ENCODE results near the gene SLC16A2. TPM values are rescaled to one million over a fixed set of nuclear protein-coding genes. Genes with fewer than 3 reads are reported as not detected.

The SLC16A2 gene
- total and polyA plus RNA-seq, 9 donors, result 8.1 to 41.4 (median 24.1) TPM

DNA sequence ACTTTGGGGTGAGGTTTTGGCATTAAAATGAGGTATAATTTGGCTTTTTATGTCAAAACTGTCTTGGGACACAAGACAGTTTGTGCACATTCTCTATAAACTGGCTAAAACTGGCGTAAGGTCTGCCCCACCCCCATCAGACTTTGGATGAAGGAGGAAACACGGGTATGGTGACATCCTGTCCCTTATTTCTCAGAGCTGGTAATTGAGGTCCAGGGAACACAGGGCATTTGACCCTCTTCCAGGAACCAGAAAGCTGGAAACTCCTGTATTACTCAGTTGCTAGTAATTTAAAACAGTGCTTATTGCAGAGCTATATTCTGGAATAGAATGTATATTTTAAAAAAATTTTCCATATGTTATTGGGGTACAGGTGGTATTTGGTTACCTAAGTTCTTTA is 78.8 kb downstream of the SLC16A2 start:
- no peaks in the 10 kb centered on the region for H3K36me3 ChIP-seq
- intact Hi-C loops (cut with DNase I), result no loop called here
- WGBS, 3 donors, result 52 to 70% (median 70%) methylated on average over 2 of the region's 2 CpGs

DNA sequence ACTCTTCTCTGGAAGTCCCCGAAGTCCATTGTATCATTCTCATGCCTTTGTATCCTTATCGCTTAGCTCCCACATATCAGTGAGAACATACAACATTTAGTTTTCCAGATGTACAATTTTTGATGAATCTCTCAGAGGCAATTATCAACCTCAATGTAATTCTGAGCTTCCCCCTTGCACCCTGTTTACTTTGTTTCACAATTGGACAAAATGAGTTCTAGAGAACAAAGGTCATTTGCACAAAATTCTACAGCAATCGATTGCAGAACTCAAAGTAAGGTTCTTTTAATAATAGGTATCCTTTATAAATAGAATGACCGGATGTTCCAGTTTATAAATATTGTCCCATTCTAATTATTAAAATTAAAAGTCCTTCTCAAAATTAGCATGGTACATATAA is 79.3 kb downstream of the SLC16A2 start:
- Histone ChIP-seq H3K9me3 (no peaks in the 10 kb centered on the region), H3K27ac (no peak overlapping the region), H3K4me1 (ENCODE audit: insufficient read depth) (no peaks in the 10 kb centered on the region), H3K4me3 (no peak overlapping the region), H3K27me3 (no peaks in the 10 kb centered on the region), H3K36me3 (no peaks in the 10 kb centered on the region)
- intact Hi-C loops (cut with DNase I), result no loop called here
- no peak for DNase-seq
- 84 to 90% (median 88%) methylated on average over 4 of the region's 4 CpGs for WGBS, 3 donors
- TF ChIP-seq POLR2A (IDR thresholded peaks at IDR 0.05) (no peak), EP300 (IDR thresholded peaks at IDR 0.05) (no peak)
- TF ChIP-seq, protein P1, sequence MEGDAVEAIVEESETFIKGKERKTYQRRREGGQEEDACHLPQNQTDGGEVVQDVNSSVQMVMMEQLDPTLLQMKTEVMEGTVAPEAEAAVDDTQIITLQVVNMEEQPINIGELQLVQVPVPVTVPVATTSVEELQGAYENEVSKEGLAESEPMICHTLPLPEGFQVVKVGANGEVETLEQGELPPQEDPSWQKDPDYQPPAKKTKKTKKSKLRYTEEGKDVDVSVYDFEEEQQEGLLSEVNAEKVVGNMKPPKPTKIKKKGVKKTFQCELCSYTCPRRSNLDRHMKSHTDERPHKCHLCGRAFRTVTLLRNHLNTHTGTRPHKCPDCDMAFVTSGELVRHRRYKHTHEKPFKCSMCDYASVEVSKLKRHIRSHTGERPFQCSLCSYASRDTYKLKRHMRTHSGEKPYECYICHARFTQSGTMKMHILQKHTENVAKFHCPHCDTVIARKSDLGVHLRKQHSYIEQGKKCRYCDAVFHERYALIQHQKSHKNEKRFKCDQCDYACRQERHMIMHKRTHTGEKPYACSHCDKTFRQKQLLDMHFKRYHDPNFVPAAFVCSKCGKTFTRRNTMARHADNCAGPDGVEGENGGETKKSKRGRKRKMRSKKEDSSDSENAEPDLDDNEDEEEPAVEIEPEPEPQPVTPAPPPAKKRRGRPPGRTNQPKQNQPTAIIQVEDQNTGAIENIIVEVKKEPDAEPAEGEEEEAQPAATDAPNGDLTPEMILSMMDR (IDR thresholded peaks at IDR 0.05), result no peak

More for the DNA sequence above, 78.8 kb downstream of the SLC16A2 start:
- no peaks in the 10 kb centered on the region for H3K27me3 ChIP-seq
- no peak overlapping the region for H3K4me3 ChIP-seq
- no peaks in the 10 kb centered on the region for H3K4me1 ChIP-seq (ENCODE audit: insufficient read depth)
- no peak overlapping the region for H3K27ac ChIP-seq
- DNase-seq, result no peak
- TF ChIP-seq, protein P1 (IDR thresholded peaks at IDR 0.05), result no peak
- TF ChIP-seq POLR2A (IDR thresholded peaks at IDR 0.05), result no peak
- TF ChIP-seq EP300 (IDR thresholded peaks at IDR 0.05), result no peak
- H3K9me3 ChIP-seq, result no peaks in the 10 kb centered on the region

DNA sequence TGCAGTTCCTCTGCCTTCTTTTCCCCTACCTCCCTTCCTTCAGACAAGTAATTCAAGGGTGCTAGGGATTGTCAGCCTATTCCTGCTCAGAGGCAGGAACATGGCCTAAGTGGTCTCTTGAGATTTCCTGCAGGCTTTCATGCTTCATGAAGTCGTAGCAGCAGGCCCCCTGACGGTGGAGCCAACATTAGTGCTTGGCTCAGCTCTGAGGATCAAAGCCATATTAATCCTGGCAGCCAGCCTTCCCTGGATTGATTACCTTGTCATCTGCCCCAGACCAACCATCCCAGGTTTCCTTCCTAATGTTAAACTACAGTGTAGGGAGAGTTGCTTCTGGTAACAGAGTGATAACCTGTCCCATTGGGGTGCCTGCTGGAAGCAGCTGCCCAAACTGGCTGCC is 84.1 kb downstream of the SLC16A2 start:
- no peaks in the 10 kb centered on the region for H3K27me3 ChIP-seq
- no peak overlapping the region for H3K27ac ChIP-seq
- no peaks in the 10 kb centered on the region for H3K36me3 ChIP-seq
- no peak overlapping the region for H3K4me3 ChIP-seq
- intact Hi-C loops (cut with DNase I), result no loop called here
- H3K9me3 ChIP-seq, result no peaks in the 10 kb centered on the region
- no peaks in the 10 kb centered on the region for H3K4me1 ChIP-seq (ENCODE audit: insufficient read depth)
- no peak for TF ChIP-seq EP300 (IDR thresholded peaks at IDR 0.05)
- no peak for TF ChIP-seq POLR2A (IDR thresholded peaks at IDR 0.05)
- 29 to 43% (median 29%) methylated on average over 2 of the region's 2 CpGs for WGBS, 3 donors
- no peak for DNase-seq

DNA sequence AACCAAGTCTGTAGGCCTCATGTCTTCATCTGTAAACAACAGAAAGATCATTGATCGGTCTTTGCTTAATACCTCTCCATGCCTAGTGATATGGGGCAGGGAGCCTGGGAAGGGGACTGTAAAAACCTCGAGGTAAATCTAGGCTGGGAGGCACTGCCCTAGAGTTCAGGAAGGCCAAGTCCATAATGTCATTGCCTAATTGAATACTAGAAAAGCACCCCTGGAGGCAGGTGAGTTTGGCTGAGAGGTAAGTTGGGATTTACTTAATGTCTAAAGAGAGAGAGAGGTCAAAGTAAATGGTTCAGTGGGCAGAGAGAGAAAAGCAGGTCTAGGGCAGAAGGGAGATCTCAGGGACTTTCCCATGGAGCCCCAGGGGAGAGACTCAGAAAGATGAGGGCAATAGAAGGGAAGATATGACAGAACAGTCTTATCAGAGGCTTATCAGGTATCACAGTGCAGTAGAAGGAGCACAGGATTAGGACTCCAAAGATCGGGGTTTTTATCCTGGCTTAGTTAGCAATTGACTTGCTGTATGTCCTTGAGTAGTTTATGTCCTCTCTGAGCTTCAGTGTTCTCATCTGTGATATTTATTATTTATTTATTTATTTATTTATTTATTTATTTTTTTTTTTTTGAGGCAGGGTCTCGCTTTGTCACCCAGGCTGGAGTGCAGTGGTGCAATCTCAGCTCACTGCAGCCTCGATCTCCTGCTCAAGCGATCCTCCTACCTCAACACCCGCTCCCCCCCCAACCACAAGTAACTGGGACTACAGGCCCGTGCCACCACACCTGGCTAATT is 85.2 kb downstream of the SLC16A2 start:
- 81 to 84% (median 82%) methylated on average over 8 of the region's 8 CpGs for WGBS, 3 donors
- no peaks in the 10 kb centered on the region for H3K27me3 ChIP-seq
- H3K36me3 ChIP-seq, result no peaks in the 10 kb centered on the region
- DNase-seq, result no peak
- H3K4me3 ChIP-seq, result no peak overlapping the region
- no peaks in the 10 kb centered on the region for H3K4me1 ChIP-seq (ENCODE audit: insufficient read depth)
- TF ChIP-seq EP300 (IDR thresholded peaks at IDR 0.05) (no peak), POLR2A (IDR thresholded peaks at IDR 0.05) (no peak)
- TF ChIP-seq, protein P1 (IDR thresholded peaks at IDR 0.05), result no peak
- H3K27ac ChIP-seq, result no peak overlapping the region
- H3K9me3 ChIP-seq, result no peaks in the 10 kb centered on the region
- intact Hi-C loops (cut with DNase I), result no loop called here

DNA sequence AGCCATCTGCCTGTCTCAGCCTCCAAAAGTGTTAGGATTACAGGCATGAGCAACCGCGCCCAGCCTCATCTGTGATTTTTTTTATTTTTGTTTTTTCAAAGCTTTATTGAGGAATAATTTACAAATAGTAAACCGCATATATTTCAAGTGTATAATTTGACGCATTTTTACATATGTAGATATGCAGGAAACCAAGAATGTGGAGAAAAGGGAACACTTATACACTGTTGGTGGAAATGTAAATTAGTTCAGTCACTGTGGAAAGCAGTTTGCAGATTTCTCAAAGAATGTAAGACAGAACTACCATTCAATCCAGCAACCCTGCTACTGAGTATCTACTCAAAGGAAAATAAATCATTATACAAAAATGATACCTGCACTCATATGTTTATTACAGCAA is 85.9 kb downstream of the SLC16A2 start:
- no peaks in the 10 kb centered on the region for H3K36me3 ChIP-seq
- no peaks in the 10 kb centered on the region for H3K9me3 ChIP-seq
- H3K4me3 ChIP-seq, result no peak overlapping the region
- H3K27ac ChIP-seq, result no peak overlapping the region
- DNase-seq, result no peak
- no peaks in the 10 kb centered on the region for H3K27me3 ChIP-seq
- TF ChIP-seq, protein P1 (IDR thresholded peaks at IDR 0.05), result no peak
- TF ChIP-seq POLR2A (IDR thresholded peaks at IDR 0.05), result no peak
- no peak for TF ChIP-seq EP300 (IDR thresholded peaks at IDR 0.05)
- intact Hi-C loops (cut with DNase I), result no loop called here
- WGBS, 3 donors, result 84 to 88% (median 87%) methylated on average over 4 of the region's 4 CpGs
- H3K4me1 ChIP-seq (ENCODE audit: insufficient read depth), result no peaks in the 10 kb centered on the region

Measured in ovary (tissue), 9 donors.